Smooth muscle cell (in vitro differentiated cells): ENCODE results near the gene TWSG1. TPM values are rescaled to one million over a fixed set of nuclear protein-coding genes. Genes with fewer than 3 reads are reported as not detected.

Source experiments
- DNase-seq: peaks from one replicate; lab custom pipeline; 2025; ENCODE audit not compliant: unreplicated experiment; lab: John Stamatoyannopoulos, UW
- H2AFZ ChIP-seq: fragments of 200-600 bp; sonication (generic); 2 replicates; pipeline ENCODE4 v1.6.0; 2016; ENCODE audit warnings: antibody characterized with exemption, low read depth, mild to moderate bottlenecking
- H3F3A ChIP-seq: fragments of 200-600 bp; sonication (generic); 2 replicates; pipeline ENCODE4 v1.6.0; 2017; ENCODE audit warnings: antibody characterized with exemption, low read depth
- H3K27ac ChIP-seq: fragments of 200-600 bp; sonication (generic); 2 replicates; pipeline ENCODE4 v1.5.1; 2016; ENCODE audit warnings: low read depth, mild to moderate bottlenecking
- H3K27me3 ChIP-seq: fragments of 200-600 bp; sonication (generic); 2 replicates; pipeline ENCODE4 v1.6.1; 2016; ENCODE audit warnings: low read depth, mild to moderate bottlenecking
- H3K36me3 ChIP-seq: fragments of 200-600 bp; sonication (generic); 2 replicates; pipeline ENCODE4 v1.5.1; 2016; ENCODE audit warnings: low read depth
- H3K4me1 ChIP-seq: fragments of 200-600 bp; sonication (generic); 2 replicates; pipeline ENCODE4 v1.5.1; 2016; ENCODE audit warnings: low read depth
- H3K4me2 ChIP-seq: fragments of 200-600 bp; sonication (generic); 2 replicates; pipeline ENCODE4 v1.6.0; 2016; ENCODE audit warnings: mild to moderate bottlenecking
- H3K4me3 ChIP-seq: fragments of 200-600 bp; sonication (generic); 2 replicates; pipeline ENCODE4 v1.5.1; 2016; ENCODE audit warnings: mild to moderate bottlenecking
- H3K79me2 ChIP-seq: fragments of 200-600 bp; sonication (generic); 2 replicates; pipeline ENCODE4 v1.6.0; 2016; ENCODE audit warnings: low read depth, mild to moderate bottlenecking
- H3K9ac ChIP-seq: fragments of 200-600 bp; sonication (generic); 2 replicates; pipeline ENCODE4 v1.6.0; 2016; ENCODE audit warnings: low read depth
- H3K9me3 ChIP-seq: fragments of 200-600 bp; sonication (generic); replicated peaks from 2 replicates; pipeline ENCODE4 v1.5.1; 2016; ENCODE audit warnings: low read depth
- H4K20me1 ChIP-seq: fragments of 200-600 bp; sonication (generic); 2 replicates; pipeline ENCODE4 v1.6.0; 2016; ENCODE audit warnings: low read depth
- CTCF ChIP-seq: fragments of 200-600 bp; sonication (generic); IDR thresholded peaks from 2 replicates; pipeline ENCODE4 v1.5.1; 2017; ENCODE audit warnings: borderline replicate concordance, mild to moderate bottlenecking, antibody characterized with exemption; ENCODE audit not compliant: insufficient read depth, poor library complexity, severe bottlenecking
- WGBS: methylation state at CpG from one replicate; pipeline ENCODE4 v1.1.7; 2016; ENCODE audit warnings: low lambda C conversion rate; 5-methylcytosine and 5-hydroxymethylcytosine counted together
- polyA plus RNA-seq: library from polyadenylated mRNA; unstranded; fragments of >200 nt; fragmentation: Nextera tagmentation; extraction: Ambion mirVana; gene quantifications from 2 replicates; pipeline ENCODE4 v1.2.1, GENCODE V29; 2016
- total RNA-seq: library from RNA; depleted of rRNA; stranded (reverse); fragments of >200 nt; gene quantifications from 2 replicates; pipeline ENCODE4 v1.2.3, GENCODE V29; 2014

TWSG1 gene
- total and polyA plus RNA-seq, 2 experiments from 2014 or later: 71.4 to 104 TPM

GRCh38 chr18:9435041-9435440 is 100.5 kb downstream of the TWSG1 start:
- Histone ChIP-seq H3K4me1 (peaks cover 33% of the 10 kb centered on the region), H3K79me2 (no peaks in the 10 kb centered on the region), H3K9ac (no peak overlapping the region), H3F3A (no peaks in the 10 kb centered on the region), H3K9me3 (no peaks in the 10 kb centered on the region), H2AFZ (no peak overlapping the region), H3K4me2 (no peak overlapping the region), H4K20me1 (no peaks in the 10 kb centered on the region), H3K4me3 (no peak overlapping the region), H3K27ac (no peak overlapping the region), H3K27me3 (no peaks in the 10 kb centered on the region), H3K36me3 (no peaks in the 10 kb centered on the region)
- TF ChIP-seq CTCF: no peak
- no peak for DNase-seq
- 95% methylated on average over 17 of the region's 17 CpGs for WGBS

GRCh38 chr18:9436206-9436929 is 101.8 kb downstream of the TWSG1 start:
- peak overlapping the region; percentile 35 for H2AFZ ChIP-seq
- H3K27me3 ChIP-seq: no peaks in the 10 kb centered on the region
- no peaks in the 10 kb centered on the region for H3F3A ChIP-seq
- no peak overlapping the region for H3K4me3 ChIP-seq
- no peaks in the 10 kb centered on the region for H3K79me2 ChIP-seq
- H3K9me3 ChIP-seq: no peaks in the 10 kb centered on the region
- no peak for DNase-seq
- no peak for TF ChIP-seq CTCF
- peaks cover 33% of the 10 kb centered on the region for H3K4me1 ChIP-seq
- H3K27ac ChIP-seq: peak overlapping the region; percentile 34
- no peaks in the 10 kb centered on the region for H4K20me1 ChIP-seq
- H3K4me2 ChIP-seq: no peak overlapping the region
- 80% methylated on average over 5 of the region's 5 CpGs for WGBS
- H3K9ac ChIP-seq: no peak overlapping the region
- H3K36me3 ChIP-seq: no peaks in the 10 kb centered on the region

- peaks cover 33% of the 10 kb centered on the region for H3K4me1 ChIP-seq
- peak overlapping the region; percentile 34 for H3K27ac ChIP-seq
- no peaks in the 10 kb centered on the region for H3K27me3 ChIP-seq
- H3K9me3 ChIP-seq: no peaks in the 10 kb centered on the region
- no peaks in the 10 kb centered on the region for H4K20me1 ChIP-seq
- 36% methylated on average over 5 of the region's 5 CpGs for WGBS
- peak overlapping the region; percentile 35 for H2AFZ ChIP-seq
- no peaks in the 10 kb centered on the region for H3K36me3 ChIP-seq
- TF ChIP-seq CTCF: no peak
- DNase-seq: no peak
- no peaks in the 10 kb centered on the region for H3K79me2 ChIP-seq
- no peak overlapping the region for H3K4me3 ChIP-seq
- H3K4me2 ChIP-seq: peak overlapping the region; percentile 25
- H3K9ac ChIP-seq: no peak overlapping the region
- no peaks in the 10 kb centered on the region for H3F3A ChIP-seq
Observed at GRCh38 chr18:9437021-9437437, 102.5 kb downstream of the TWSG1 start.

- no peak overlapping the region for H3K4me2 ChIP-seq
- no peak overlapping the region for H3K9ac ChIP-seq
- H2AFZ ChIP-seq: no peak overlapping the region
- peaks cover 33% of the 10 kb centered on the region for H3K4me1 ChIP-seq
- no peaks in the 10 kb centered on the region for H3K9me3 ChIP-seq
- WGBS: 97% methylated on average over 4 of the region's 4 CpGs
- no peak for DNase-seq
- no peaks in the 10 kb centered on the region for H3K27me3 ChIP-seq
- H3K79me2 ChIP-seq: no peaks in the 10 kb centered on the region
- no peak for TF ChIP-seq CTCF
- H3F3A ChIP-seq: no peaks in the 10 kb centered on the region
- H4K20me1 ChIP-seq: no peaks in the 10 kb centered on the region
- peak overlapping the region; percentile 34 for H3K27ac ChIP-seq
- no peaks in the 10 kb centered on the region for H3K36me3 ChIP-seq
- no peak overlapping the region for H3K4me3 ChIP-seq
Observed at GRCh38 chr18:9437672-9438071, 103.1 kb downstream of the TWSG1 start.
